ENCODE results near the gene NOL12.

GRCh38 chr22:37732699-37733607 lies 46.8 kb downstream of the NOL12 start:
- TF ChIP-seq EZH2 (IDR thresholded peaks at IDR 0.05) (no peak), POLR2AphosphoS5 (IDR thresholded peaks at IDR 0.05; ENCODE audit: borderline replicate concordance, low read depth, low read length) (no peak)
